DOHH2 (cell line): ENCODE data around the gene RASSF7.
A peak's percentile ranks its signal among the peaks of the same experiment; 100 is the strongest.
"Not testable (repeated sequence)": the region's sequence is repeated elsewhere in the genome, so short reads cannot be mapped to it uniquely, and the experiment has no call there.

Experiments
- H3F3A ChIP-seq: fragments of 200-600 bp; sonication (generic), shearing (Covaris generic); 2 replicates; pipeline ENCODE4 v1.6.0; 2016; ENCODE audit warnings: antibody characterized with exemption, mild to moderate bottlenecking; ENCODE audit not compliant: control insufficient read depth, insufficient read depth
- H3K27ac ChIP-seq: fragments of 200-600 bp; sonication (generic); 2 replicates; pipeline ENCODE4 v1.5.1; 2014; ENCODE audit warnings: low read depth, mild to moderate bottlenecking, low read length, moderate library complexity
- H3K27me3 ChIP-seq: fragments of 200-600 bp; sonication (generic); 2 replicates; pipeline ENCODE4 v1.6.1; 2014; ENCODE audit warnings: mild to moderate bottlenecking, low read length, mixed read lengths; ENCODE audit not compliant: control insufficient read depth
- H3K36me3 ChIP-seq: fragments of 200-600 bp; sonication (generic); 2 replicates; pipeline ENCODE4 v1.6.1; 2014; ENCODE audit warnings: mild to moderate bottlenecking, low read length, moderate library complexity, mixed read lengths; ENCODE audit not compliant: control insufficient read depth
- H3K4me1 ChIP-seq: fragments of 200-600 bp; sonication (generic); 2 replicates; pipeline ENCODE4 v1.6.1; 2014; ENCODE audit warnings: mild to moderate bottlenecking, low read length, mixed read lengths; ENCODE audit not compliant: control insufficient read depth
- H3K4me2 ChIP-seq: fragments of 200-600 bp; sonication (generic); 2 replicates; pipeline ENCODE4 v1.6.0; 2014; ENCODE audit warnings: mild to moderate bottlenecking, low read length, moderate library complexity
- H3K4me3 ChIP-seq: fragments of 200-600 bp; sonication (generic); 2 replicates; pipeline ENCODE4 v1.5.1; 2014; ENCODE audit warnings: mild to moderate bottlenecking, low read length, mixed read lengths
- H3K79me2 ChIP-seq: fragments of 200-600 bp; sonication (generic); 2 replicates; pipeline ENCODE4 v1.6.1; 2014; ENCODE audit warnings: mild to moderate bottlenecking, low read length, mixed read lengths; ENCODE audit not compliant: control insufficient read depth
- H3K9me2 ChIP-seq: fragments of 200-600 bp; sonication (generic); replicated peaks from 2 replicates; pipeline ENCODE4 v1.6.1; 2014; ENCODE audit warnings: mild to moderate bottlenecking, low read length, mixed read lengths; ENCODE audit not compliant: control insufficient read depth
- H3K9me3 ChIP-seq: fragments of 200-600 bp; sonication (generic); 2 replicates; pipeline ENCODE4 v1.6.1; 2014; ENCODE audit warnings: antibody characterized with exemption, low read length, mixed read lengths; ENCODE audit not compliant: control insufficient read depth, insufficient read depth
- H4K20me1 ChIP-seq: fragments of 200-600 bp; sonication (generic); 2 replicates; pipeline ENCODE4 v1.6.0; 2014; ENCODE audit warnings: low read depth, mild to moderate bottlenecking, antibody characterized with exemption, low read length, moderate library complexity; ENCODE audit not compliant: control insufficient read depth, insufficient read depth
- EZH2phosphoT487 ChIP-seq: fragments of 200-600 bp; sonication (generic); IDR thresholded peaks from 2 replicates; pipeline ENCODE4 v1.6.1; 2017; ENCODE audit warnings: borderline replicate concordance, mild to moderate bottlenecking, antibody characterized with exemption, low read length, moderate library complexity, mixed read lengths
- TF ChIP-seq, protein P1 (sequence below): fragments of 200-600 bp; sonication (generic); IDR thresholded peaks from one replicate; pipeline ENCODE4 v1.5.1; 2014; ENCODE audit warnings: antibody characterized with exemption, mild to moderate bottlenecking, low read depth, low read length; ENCODE audit not compliant: poor library complexity, severe bottlenecking

Gene RASSF7

DNA sequence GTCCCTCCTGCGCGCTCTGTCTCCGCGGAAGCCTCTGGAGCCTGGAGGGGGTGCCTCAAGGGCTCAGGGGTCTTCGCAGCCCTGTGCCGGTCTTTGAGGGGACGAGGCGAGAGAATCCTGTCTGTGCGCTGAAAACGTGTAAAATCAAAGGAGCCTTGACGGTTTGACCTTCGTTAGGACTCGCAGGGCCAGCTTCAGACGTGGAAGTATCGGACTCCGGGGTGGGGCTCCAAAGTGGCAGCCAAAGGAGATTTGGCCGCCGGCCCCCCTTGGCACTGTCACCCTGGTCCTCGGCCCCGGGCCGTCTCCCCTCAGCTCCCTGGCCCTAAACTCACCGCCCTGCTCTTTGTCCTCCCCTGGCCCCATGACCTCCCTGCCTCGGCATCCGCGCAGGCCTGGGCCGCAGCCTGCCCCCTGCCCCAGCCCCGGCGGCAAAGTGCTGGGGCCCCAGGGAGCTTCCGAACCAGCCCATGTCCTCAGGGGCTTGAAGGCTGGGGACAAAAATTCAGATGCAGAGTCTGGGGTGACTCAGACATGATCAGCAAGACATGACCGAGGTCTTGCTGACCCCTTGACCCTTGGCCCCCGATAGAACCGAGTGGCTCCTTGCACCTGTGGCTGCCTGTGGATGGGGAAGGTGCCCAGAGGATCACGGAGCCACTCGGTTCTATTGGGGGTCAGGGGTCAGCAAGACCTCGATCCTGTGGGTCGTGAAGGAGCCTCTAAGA lies 8.6 kb downstream of the RASSF7 start:
- H3K27me3 ChIP-seq: 0 out of 2 replicates have a peak, but pooled peaks cover 2% of the 10 kb centered on the region
- peaks cover 22% of the 10 kb centered on the region for H3K4me1 ChIP-seq
- peaks cover 10% of the 10 kb centered on the region for H3K79me2 ChIP-seq
- no peaks in the 10 kb centered on the region for H3K9me2 ChIP-seq
- peaks cover 15% of the 10 kb centered on the region for H3K36me3 ChIP-seq
- TF ChIP-seq EZH2phosphoT487: no peak
- TF ChIP-seq, protein P1, sequence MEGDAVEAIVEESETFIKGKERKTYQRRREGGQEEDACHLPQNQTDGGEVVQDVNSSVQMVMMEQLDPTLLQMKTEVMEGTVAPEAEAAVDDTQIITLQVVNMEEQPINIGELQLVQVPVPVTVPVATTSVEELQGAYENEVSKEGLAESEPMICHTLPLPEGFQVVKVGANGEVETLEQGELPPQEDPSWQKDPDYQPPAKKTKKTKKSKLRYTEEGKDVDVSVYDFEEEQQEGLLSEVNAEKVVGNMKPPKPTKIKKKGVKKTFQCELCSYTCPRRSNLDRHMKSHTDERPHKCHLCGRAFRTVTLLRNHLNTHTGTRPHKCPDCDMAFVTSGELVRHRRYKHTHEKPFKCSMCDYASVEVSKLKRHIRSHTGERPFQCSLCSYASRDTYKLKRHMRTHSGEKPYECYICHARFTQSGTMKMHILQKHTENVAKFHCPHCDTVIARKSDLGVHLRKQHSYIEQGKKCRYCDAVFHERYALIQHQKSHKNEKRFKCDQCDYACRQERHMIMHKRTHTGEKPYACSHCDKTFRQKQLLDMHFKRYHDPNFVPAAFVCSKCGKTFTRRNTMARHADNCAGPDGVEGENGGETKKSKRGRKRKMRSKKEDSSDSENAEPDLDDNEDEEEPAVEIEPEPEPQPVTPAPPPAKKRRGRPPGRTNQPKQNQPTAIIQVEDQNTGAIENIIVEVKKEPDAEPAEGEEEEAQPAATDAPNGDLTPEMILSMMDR: no peak
- no peaks in the 10 kb centered on the region for H3K9me3 ChIP-seq
- H3F3A ChIP-seq: no peaks in the 10 kb centered on the region
- peak overlapping the region; percentile 72 for H3K4me3 ChIP-seq
- H4K20me1 ChIP-seq: no peaks in the 10 kb centered on the region
- no peak overlapping the region for H3K27ac ChIP-seq
- peak overlapping the region; percentile 70 for H3K4me2 ChIP-seq

GRCh38 chr11:571802-572185 lies 11.0 kb downstream of the RASSF7 start:
- H3K27me3 ChIP-seq: peaks cover 10% of the 10 kb centered on the region

GRCh38 chr11:573146-573759 lies 12.5 kb downstream of the RASSF7 start:
- Histone ChIP-seq H3K9me3 (no peaks in the 10 kb centered on the region), H3K9me2 (no peaks in the 10 kb centered on the region), H3K27ac (no peak overlapping the region), H3K27me3 (peaks cover 10% of the 10 kb centered on the region), H3F3A (no peaks in the 10 kb centered on the region), H4K20me1 (peaks cover 11% of the 10 kb centered on the region), H3K36me3 (peaks cover 15% of the 10 kb centered on the region), H3K79me2 (peaks cover 21% of the 10 kb centered on the region), H3K4me3 (no peak overlapping the region), H3K4me1 (peaks cover 35% of the 10 kb centered on the region), H3K4me2 (no peak overlapping the region)
- no peak for TF ChIP-seq EZH2phosphoT487
- TF ChIP-seq, protein P1: no peak

More at GRCh38 chr11:571802-572185, 11.0 kb downstream of the RASSF7 start:
- no peaks in the 10 kb centered on the region for H3K9me3 ChIP-seq
- no peak overlapping the region for H3K27ac ChIP-seq
- H3K4me1 ChIP-seq: peaks cover 35% of the 10 kb centered on the region
- no peaks in the 10 kb centered on the region; the same call in 1 of the 2 replicates for H4K20me1 ChIP-seq
- no peak for TF ChIP-seq EZH2phosphoT487
- TF ChIP-seq, protein P1: no peak
- H3K79me2 ChIP-seq: peaks cover 17% of the 10 kb centered on the region
- H3K9me2 ChIP-seq: no peaks in the 10 kb centered on the region
- H3K4me3 ChIP-seq: no peak overlapping the region
- H3F3A ChIP-seq: no peaks in the 10 kb centered on the region
- no peak overlapping the region for H3K4me2 ChIP-seq
- peaks cover 12% of the 10 kb centered on the region for H3K36me3 ChIP-seq

GRCh38 chr11:574031-574570 lies 13.3 kb downstream of the RASSF7 start:
- peaks cover 20% of the 10 kb centered on the region for H3K36me3 ChIP-seq
- peaks cover 13% of the 10 kb centered on the region for H4K20me1 ChIP-seq
- not testable (repeated sequence) for H3K9me3 ChIP-seq, H3K27ac ChIP-seq, H3K4me3 ChIP-seq, H3F3A ChIP-seq, H3K9me2 ChIP-seq, H3K4me2 ChIP-seq
- H3K4me1 ChIP-seq: peaks cover 39% of the 10 kb centered on the region
- H3K79me2 ChIP-seq: peaks cover 30% of the 10 kb centered on the region
- H3K27me3 ChIP-seq: peaks cover 10% of the 10 kb centered on the region
